ENCODE data around the gene POP4.

POP4 gene

GRCh38 chr19:29614046-29614445, 8.0 kb downstream of the POP4 start:
- TF ChIP-seq CTCF (IDR thresholded peaks at IDR 0.05; ENCODE audit: extremely low read depth, missing control alignments), result no peak

DNA sequence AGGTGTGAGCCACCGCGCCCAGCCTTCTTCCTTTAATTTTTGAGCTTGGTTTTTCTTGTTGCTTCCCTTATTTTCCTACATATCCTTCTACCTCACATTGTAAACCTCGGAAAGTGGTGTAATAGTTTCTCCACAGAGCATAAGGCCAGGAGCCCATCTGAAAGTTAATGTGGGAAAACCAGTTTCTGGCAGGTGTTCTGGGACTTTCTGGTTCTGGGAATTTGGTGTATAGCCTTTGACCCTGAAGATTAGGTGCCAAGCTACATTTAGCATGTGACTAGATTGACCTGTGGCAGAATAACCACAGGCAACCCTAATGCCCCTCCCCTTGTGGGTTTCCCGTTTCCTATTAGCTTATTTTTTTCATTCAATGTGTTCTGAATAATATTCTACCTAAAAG, 8.7 kb downstream of the POP4 start:
- DNase-seq (ENCODE audit: low spot score), result no peak
- TF ChIP-seq CTCF (IDR thresholded peaks at IDR 0.05; ENCODE audit: extremely low read depth, missing control alignments), result no peak

More at GRCh38 chr19:29614046-29614445, 8.0 kb downstream of the POP4 start:
- no peak for DNase-seq (ENCODE audit: low spot score)

DNA sequence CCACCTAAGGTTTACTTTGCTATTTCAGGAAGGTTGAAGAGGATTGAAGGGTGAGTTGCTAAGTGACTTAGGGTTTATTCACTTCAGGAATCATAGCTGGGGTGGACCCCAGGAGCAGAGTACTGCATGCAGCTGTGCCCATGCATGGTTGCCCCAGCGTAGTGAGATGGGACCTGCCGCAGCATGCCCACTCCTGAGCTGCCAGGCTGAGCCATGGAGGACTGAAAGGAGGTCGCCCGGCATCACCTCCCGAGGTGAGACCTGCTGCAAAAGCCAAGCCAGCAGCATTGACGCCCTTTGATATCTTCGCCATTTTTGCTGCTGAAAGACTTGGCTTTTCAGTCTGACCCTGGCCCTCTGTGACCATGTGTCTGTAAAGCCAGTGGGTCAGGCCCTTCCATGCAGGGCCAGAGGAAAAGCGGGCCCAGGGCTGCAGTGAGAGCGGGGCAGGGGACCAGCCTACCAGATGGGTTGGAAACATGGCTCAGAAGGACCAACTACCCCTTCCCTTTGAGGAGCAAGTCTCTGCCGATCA, 9.9 kb downstream of the POP4 start:
- no peak for TF ChIP-seq CTCF (IDR thresholded peaks at IDR 0.05; ENCODE audit: extremely low read depth, missing control alignments)
- no peak for DNase-seq (ENCODE audit: low spot score)

DNA sequence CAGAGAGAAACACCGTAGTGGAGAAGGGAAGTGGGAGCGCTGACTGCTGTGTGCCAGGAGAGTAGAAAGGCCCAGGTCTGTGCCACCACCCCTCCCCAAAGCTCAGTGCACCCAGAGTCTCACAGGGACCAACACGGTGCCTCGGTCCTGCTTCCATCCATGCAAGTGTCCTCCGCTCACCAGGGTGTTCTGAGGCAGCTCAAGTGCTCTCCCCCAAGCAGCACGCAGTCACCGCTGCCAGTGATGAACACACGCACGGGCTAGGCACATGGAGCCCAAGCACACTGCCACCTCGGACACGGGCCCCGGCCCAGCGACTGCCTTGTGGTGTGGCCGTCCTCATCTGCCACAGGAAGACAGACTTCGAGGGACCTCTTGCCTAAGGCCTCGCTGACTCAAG, 10.5 kb downstream of the POP4 start:
- no peak for TF ChIP-seq CTCF (IDR thresholded peaks at IDR 0.05; ENCODE audit: extremely low read depth, missing control alignments)
- DNase-seq (ENCODE audit: low spot score), result no peak

DNA sequence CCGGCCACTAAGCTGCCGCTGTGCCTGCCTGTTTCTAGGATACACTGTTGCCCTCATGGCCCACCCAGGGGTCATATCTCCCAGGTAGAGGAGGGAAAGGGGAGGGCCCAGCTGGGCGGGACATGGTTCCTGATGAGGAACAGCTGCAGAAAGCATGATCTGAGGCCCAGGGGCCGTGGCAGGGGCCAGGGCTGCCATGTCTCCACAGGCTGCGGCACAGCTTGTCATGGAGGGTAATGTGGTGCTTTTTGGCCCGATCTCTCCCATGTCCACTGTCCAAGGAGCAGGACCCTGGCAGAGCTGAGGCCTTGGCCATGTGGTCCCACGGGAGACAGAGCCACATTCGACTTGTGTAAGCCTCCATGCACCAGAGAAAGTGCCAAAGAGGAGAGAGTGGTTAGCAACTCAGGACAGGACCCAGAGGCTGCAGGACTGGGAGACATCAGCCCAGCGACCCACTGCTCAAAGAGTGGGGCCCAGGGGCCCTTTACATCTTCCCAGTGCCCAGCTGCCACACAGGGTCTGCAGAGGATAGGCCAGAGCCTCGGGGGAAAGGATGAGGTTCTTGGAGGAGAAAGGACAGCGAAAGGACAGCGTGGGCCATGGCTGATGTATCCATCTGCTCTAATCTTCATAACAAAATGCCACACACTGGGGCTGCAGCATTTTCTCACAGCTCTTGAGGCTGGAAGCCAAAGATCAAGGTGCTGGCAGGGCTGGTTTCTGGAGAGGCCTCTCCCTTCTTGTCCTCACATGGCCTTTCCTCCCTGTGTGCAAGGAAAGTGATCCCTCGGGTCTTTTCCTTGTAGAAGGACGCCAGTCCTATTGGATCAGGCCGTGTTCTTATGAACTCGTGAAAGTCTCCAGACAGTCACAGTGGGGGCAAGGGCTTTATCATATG, 11.5 kb downstream of the POP4 start:
- TF ChIP-seq CTCF (IDR thresholded peaks at IDR 0.05; ENCODE audit: extremely low read depth, missing control alignments), result no peak
- no peak for DNase-seq (ENCODE audit: low spot score)

DNA sequence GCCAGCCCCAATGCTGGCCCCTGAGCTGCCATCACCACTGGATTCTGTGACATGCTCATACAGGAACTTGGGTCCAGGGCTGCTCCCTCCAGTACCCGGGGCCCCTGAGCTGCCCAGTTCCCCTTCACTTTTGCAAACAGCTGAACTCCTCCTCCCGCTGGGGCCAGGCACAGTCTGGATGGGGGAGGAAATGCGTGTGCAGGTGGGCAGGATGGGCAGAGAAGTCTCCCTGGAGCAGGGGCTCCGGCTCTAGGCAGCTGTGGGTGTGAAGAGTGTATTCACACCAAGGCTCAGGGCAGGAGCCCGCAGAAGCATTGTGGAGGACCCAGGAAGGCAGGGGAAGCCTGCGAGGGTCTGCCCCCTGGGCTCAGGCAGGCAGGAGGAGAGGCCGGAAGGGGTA, 12.4 kb downstream of the POP4 start:
- TF ChIP-seq CTCF (IDR thresholded peaks at IDR 0.05; ENCODE audit: extremely low read depth, missing control alignments), result no peak
- no peak for DNase-seq (ENCODE audit: low spot score)

DNA sequence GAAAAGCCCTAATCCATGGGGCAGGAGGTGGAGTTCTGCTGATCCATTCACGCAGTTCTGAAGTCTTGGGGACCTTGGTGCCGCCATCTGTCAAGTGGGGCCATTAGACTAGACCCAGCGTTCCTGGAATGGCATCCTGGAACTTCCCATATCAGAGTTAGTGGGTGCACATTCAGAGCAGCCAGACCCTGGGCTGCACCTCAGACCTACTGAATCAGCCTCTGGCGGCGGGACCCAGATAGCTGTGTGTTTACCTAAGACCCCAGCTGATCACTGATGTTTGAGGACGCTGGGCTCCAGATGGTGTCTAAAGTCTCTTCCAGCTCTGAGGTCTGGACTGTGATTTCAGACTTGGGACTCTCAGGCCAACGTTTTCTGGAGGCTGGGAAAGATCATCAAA, 12.8 kb downstream of the POP4 start:
- DNase-seq (ENCODE audit: low spot score), result no peak
- TF ChIP-seq CTCF (IDR thresholded peaks at IDR 0.05; ENCODE audit: extremely low read depth, missing control alignments), result no peak
